Hepatocyte (in vitro differentiated cells): ENCODE data around the gene HTD2. TPM values are rescaled to one million over a fixed set of nuclear protein-coding genes. Genes with fewer than 3 reads are reported as not detected.

Experiments used
- DNase-seq: peaks from one replicate; pipeline ENCODE4 v3.0.0-alpha.2; 2016; ENCODE audit warnings: low spot score
- H2AFZ ChIP-seq: fragments of 200-600 bp; sonication (generic); 2 replicates; pipeline ENCODE4 v1.6.0; 2016; ENCODE audit warnings: antibody characterized with exemption, mild to moderate bottlenecking
- H3K27ac ChIP-seq: fragments of 200-600 bp; sonication (generic); 2 replicates; pipeline ENCODE4 v1.5.1; 2016; ENCODE audit warnings: mild to moderate bottlenecking
- H3K27me3 ChIP-seq: fragments of 200-600 bp; sonication (generic); 2 replicates; pipeline ENCODE4 v1.6.1; 2016
- H3K36me3 ChIP-seq: fragments of 200-600 bp; sonication (generic); replicated peaks from 2 replicates; pipeline ENCODE4 v1.5.1; 2016; ENCODE audit warnings: low read depth; ENCODE audit not compliant: insufficient read depth
- H3K4me1 ChIP-seq: fragments of 200-600 bp; sonication (generic); 2 replicates; pipeline ENCODE4 v1.5.1; 2016; ENCODE audit warnings: mild to moderate bottlenecking, moderate library complexity; ENCODE audit not compliant: insufficient read depth
- H3K4me2 ChIP-seq: fragments of 200-600 bp; sonication (generic); 2 replicates; pipeline ENCODE4 v1.6.0; 2016
- H3K4me3 ChIP-seq: fragments of 200-600 bp; sonication (generic); 2 replicates; pipeline ENCODE4 v1.5.1; 2016; ENCODE audit warnings: mild to moderate bottlenecking
- H3K79me2 ChIP-seq: fragments of 200-600 bp; sonication (generic); 2 replicates; pipeline ENCODE4 v1.6.0; 2017; ENCODE audit warnings: mild to moderate bottlenecking
- H3K9me2 ChIP-seq: fragments of 200-600 bp; sonication (generic); replicated peaks from 2 replicates; pipeline ENCODE4 v1.6.0; 2017; ENCODE audit warnings: mild to moderate bottlenecking; ENCODE audit not compliant: insufficient read depth
- H3K9me3 ChIP-seq: fragments of 200-600 bp; sonication (generic); 2 replicates; pipeline ENCODE4 v1.5.1; 2016; ENCODE audit warnings: low read depth, mild to moderate bottlenecking
- H4K20me1 ChIP-seq: fragments of 200-600 bp; sonication (generic); 2 replicates; pipeline ENCODE4 v1.6.0; 2016; ENCODE audit warnings: mild to moderate bottlenecking; ENCODE audit not compliant: insufficient read depth, poor library complexity, severe bottlenecking
- EZH2 ChIP-seq: fragments of 200-600 bp; sonication (generic); IDR thresholded peaks from 2 replicates; pipeline ENCODE4 v1.6.1; 2016; ENCODE audit warnings: antibody characterized with exemption, mild to moderate bottlenecking, borderline replicate concordance
- EZH2phosphoT487 ChIP-seq: fragments of 200-600 bp; sonication (generic); IDR thresholded peaks from one replicate; pipeline ENCODE4 v1.6.1; 2018; ENCODE audit warnings: antibody characterized with exemption, mild to moderate bottlenecking, low read depth, moderate library complexity; ENCODE audit not compliant: unreplicated experiment, severe bottlenecking
- WGBS: methylation state at CpG from one replicate; pipeline ENCODE4 v1.1.6; 2016; ENCODE audit warnings: low lambda C conversion rate; ENCODE audit errors: missing lambda C conversion rate; 5-methylcytosine and 5-hydroxymethylcytosine counted together
- polyA plus RNA-seq: library from polyadenylated mRNA; unstranded; fragments of >200 nt; fragmentation: Nextera tagmentation; extraction: Ambion mirVana; gene quantifications from 2 replicates; pipeline ENCODE4 v1.2.1, GENCODE V29; 2016
- small RNA-seq: library from RNA; depleted of rRNA; stranded (forward); fragments of <200 nt; gene quantifications from one replicate; pipeline ENCODE3, GENCODE V24; 2014
- total RNA-seq: library from RNA; depleted of rRNA; stranded (reverse); fragments of >200 nt; gene quantifications from 2 replicates; pipeline ENCODE4 v1.2.3, GENCODE V29; 2014
- TF ChIP-seq, protein P1 (sequence below): fragments of 200-600 bp; sonication (generic); IDR thresholded peaks from 2 replicates; pipeline ENCODE4 v1.5.1; 2016; ENCODE audit warnings: antibody characterized with exemption, mild to moderate bottlenecking; ENCODE audit not compliant: poor library complexity

The HTD2 gene
- total and polyA plus RNA-seq, 2 experiments from 2014 or later, result 13.0 to 19.0 TPM

DNA sequence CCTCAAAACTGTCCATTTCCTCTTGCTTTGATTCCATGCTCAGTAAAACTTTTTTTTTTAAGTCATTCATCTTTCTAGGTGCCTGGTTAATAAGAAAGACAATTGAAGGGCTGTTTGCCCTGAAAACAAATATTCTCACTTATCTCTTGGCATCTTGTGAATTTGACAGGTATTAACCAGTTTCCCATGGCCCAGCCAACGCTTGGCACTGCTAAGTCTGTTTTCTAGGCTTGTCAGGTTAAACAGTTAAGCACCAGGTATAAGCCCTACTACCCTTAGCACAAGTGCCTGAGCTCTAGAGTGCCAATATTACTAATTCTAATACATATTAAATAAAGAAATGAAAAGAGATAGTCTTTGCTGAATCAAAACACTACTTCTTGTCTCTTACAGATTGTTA, 62.7 kb downstream of the HTD2 start:
- H3K27me3 ChIP-seq, result no peaks in the 10 kb centered on the region
- H3K4me1 ChIP-seq, result no peaks in the 10 kb centered on the region
- 75% methylated on average over 1 of the region's 1 CpG for WGBS
- no peaks in the 10 kb centered on the region for H3K9me3 ChIP-seq
- H3K36me3 ChIP-seq, result no peaks in the 10 kb centered on the region
- no peak overlapping the region for H3K4me2 ChIP-seq
- H3K27ac ChIP-seq, result no peak overlapping the region
- no peak overlapping the region for H2AFZ ChIP-seq
- H4K20me1 ChIP-seq, result no peaks in the 10 kb centered on the region
- TF ChIP-seq EZH2, result no peak
- TF ChIP-seq EZH2phosphoT487, result no peak
- TF ChIP-seq, protein P1, sequence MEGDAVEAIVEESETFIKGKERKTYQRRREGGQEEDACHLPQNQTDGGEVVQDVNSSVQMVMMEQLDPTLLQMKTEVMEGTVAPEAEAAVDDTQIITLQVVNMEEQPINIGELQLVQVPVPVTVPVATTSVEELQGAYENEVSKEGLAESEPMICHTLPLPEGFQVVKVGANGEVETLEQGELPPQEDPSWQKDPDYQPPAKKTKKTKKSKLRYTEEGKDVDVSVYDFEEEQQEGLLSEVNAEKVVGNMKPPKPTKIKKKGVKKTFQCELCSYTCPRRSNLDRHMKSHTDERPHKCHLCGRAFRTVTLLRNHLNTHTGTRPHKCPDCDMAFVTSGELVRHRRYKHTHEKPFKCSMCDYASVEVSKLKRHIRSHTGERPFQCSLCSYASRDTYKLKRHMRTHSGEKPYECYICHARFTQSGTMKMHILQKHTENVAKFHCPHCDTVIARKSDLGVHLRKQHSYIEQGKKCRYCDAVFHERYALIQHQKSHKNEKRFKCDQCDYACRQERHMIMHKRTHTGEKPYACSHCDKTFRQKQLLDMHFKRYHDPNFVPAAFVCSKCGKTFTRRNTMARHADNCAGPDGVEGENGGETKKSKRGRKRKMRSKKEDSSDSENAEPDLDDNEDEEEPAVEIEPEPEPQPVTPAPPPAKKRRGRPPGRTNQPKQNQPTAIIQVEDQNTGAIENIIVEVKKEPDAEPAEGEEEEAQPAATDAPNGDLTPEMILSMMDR, result no peak
- H3K9me2 ChIP-seq, result no peaks in the 10 kb centered on the region
- no peak for DNase-seq
- H3K4me3 ChIP-seq, result no peak overlapping the region
- peaks cover 7% of the 10 kb centered on the region for H3K79me2 ChIP-seq

Small RNA genes lying within 50 kb of the gene (small RNA-seq; reads per million reads assigned to genes)
- gene AC098479.1, result not detected

Other genes starting within 250 kb of the HTD2 start
- gene DNASE1L3, start 95.5 kb upstream of the HTD2 start, total RNA-seq, result 0.48 and 0.97 TPM in 2 replicates
- 0.99 and 1.8 TPM in 2 replicates for gene DNASE1L3, start 95.5 kb upstream of the HTD2 start, polyA plus RNA-seq
- gene ABHD6, start 68.7 kb upstream of the HTD2 start, total RNA-seq, result 19.1 and 25.1 TPM in 2 replicates
- gene ABHD6, start 68.7 kb upstream of the HTD2 start, polyA plus RNA-seq, result 13.9 and 24.6 TPM in 2 replicates
- 18.3 and 18.5 TPM in 2 replicates for gene RPP14, start 275 bp upstream of the HTD2 start, total RNA-seq
- 13.8 and 14.0 TPM in 2 replicates for gene RPP14, start 275 bp upstream of the HTD2 start, polyA plus RNA-seq
- gene PXK, start 26.4 kb downstream of the HTD2 start, total RNA-seq, result 29.5 and 31.3 TPM in 2 replicates
- gene PXK, start 26.4 kb downstream of the HTD2 start, polyA plus RNA-seq, result 37.8 and 38.7 TPM in 2 replicates
- 122 and 150 TPM in 2 replicates for gene PDHB, start 127.3 kb downstream of the HTD2 start, total RNA-seq
- 119 and 120 TPM in 2 replicates for gene PDHB, start 127.3 kb downstream of the HTD2 start, polyA plus RNA-seq
- gene KCTD6, start 185.6 kb downstream of the HTD2 start, total RNA-seq, result 18.9 and 19.8 TPM in 2 replicates
- 13.8 and 14.3 TPM in 2 replicates for gene KCTD6, start 185.6 kb downstream of the HTD2 start, polyA plus RNA-seq
- 20.1 and 26.2 TPM in 2 replicates for gene ACOX2, start 230.7 kb downstream of the HTD2 start, total RNA-seq
- 30.6 and 31.3 TPM in 2 replicates for gene ACOX2, start 230.7 kb downstream of the HTD2 start, polyA plus RNA-seq